HG03571 (cell line): ENCODE measurements around the gene TRAPPC2L.

ENCODE experiments used
- ATAC-seq: cut with Tn5 transposase; IDR thresholded peaks from one replicate; pipeline ENCODE4 v1.9.1; 2021; ENCODE audit not compliant: unreplicated experiment

TRAPPC2L gene

GRCh38 chr16:88856828-88857727, at the start of gene TRAPPC2L, which contains the start of gene GALNS:
TRAPPC2L (plus strand) TSS chr16:88857127; CDS start chr16:88857151, 24 bp downstream.
GALNS (minus strand) TSS chr16:88856947; CDS start chr16:88856877, 70 bp downstream.
- ATAC-seq, result peak; percentile 58

- no peak for ATAC-seq
Measured at GRCh38 chr16:88807142-88807625, 49.7 kb upstream of the TRAPPC2L start.

- ATAC-seq, result no peak
Measured at GRCh38 chr16:88807626-88808453, 49.1 kb upstream of the TRAPPC2L start.

- no peak for ATAC-seq
Measured at GRCh38 chr16:88809068-88809675, 47.8 kb upstream of the TRAPPC2L start.

GRCh38 chr16:88809676-88810165, 47.2 kb upstream of the TRAPPC2L start:
- no peak for ATAC-seq

GRCh38 chr16:88810166-88810911, 46.6 kb upstream of the TRAPPC2L start:
- no peak for ATAC-seq

- peak; percentile 51 for ATAC-seq
Measured at GRCh38 chr16:88810912-88811768, 45.8 kb upstream of the TRAPPC2L start.

GRCh38 chr16:88811769-88812512, 45.0 kb upstream of the TRAPPC2L start, which contains the start of gene APRT:
APRT (minus strand) TSS chr16:88811928; CDS start chr16:88811899, 29 bp downstream.
- ATAC-seq, result peak; percentile 64

- ATAC-seq, result no peak
Measured at GRCh38 chr16:88812513-88813268, 44.2 kb upstream of the TRAPPC2L start.

- ATAC-seq, result no peak
Measured at GRCh38 chr16:88813269-88814143, 43.4 kb upstream of the TRAPPC2L start.

GRCh38 chr16:88814144-88814502, 42.8 kb upstream of the TRAPPC2L start:
- no peak for ATAC-seq

- ATAC-seq, result no peak
Measured at GRCh38 chr16:88815227-88815626, 41.7 kb upstream of the TRAPPC2L start.

GRCh38 chr16:88815901-88816589, 40.9 kb upstream of the TRAPPC2L start:
- ATAC-seq, result no peak

- ATAC-seq, result no peak
Measured at GRCh38 chr16:88816736-88817535, 40.0 kb upstream of the TRAPPC2L start.

- ATAC-seq, result no peak
Measured at GRCh38 chr16:88817785-88818574, 38.9 kb upstream of the TRAPPC2L start.
